Mesenchymal stem cell (in vitro differentiated cells and primary cell): ENCODE data around the gene SBNO2.

ENCODE experiments used
- DNase-seq: peaks from one replicate; pipeline ENCODE4 v3.0.0-alpha.2; 2013
- H2AFZ ChIP-seq: one replicate; pipeline ENCODE4 v1.6.1; 2013; ENCODE audit warnings: low read depth, mild to moderate bottlenecking, control low read depth, inconsistent platforms, low read length, moderate library complexity
- H2AK5ac ChIP-seq: 2 replicates; pipeline ENCODE4 v1.6.1; 2013; ENCODE audit warnings: low read length, moderate library complexity, mild to moderate bottlenecking, inconsistent platforms; ENCODE audit not compliant: severe bottlenecking
- H2BK120ac ChIP-seq: one replicate; pipeline ENCODE4 v1.6.1; 2013; ENCODE audit warnings: low read depth, mild to moderate bottlenecking, inconsistent platforms, low read length, moderate library complexity
- H2BK12ac ChIP-seq, 2 experiments: one replicate each; pipeline ENCODE4 v1.6.1; 2013; ENCODE audit warnings: inconsistent platforms in 2 of 2, low read length in 2 of 2, mild to moderate bottlenecking in 2 of 2, moderate library complexity in 2 of 2, control low read depth in 1 of 2
- H2BK15ac ChIP-seq: one replicate; pipeline ENCODE4 v1.6.1; 2013; ENCODE audit warnings: mild to moderate bottlenecking, low read depth, inconsistent platforms; ENCODE audit not compliant: poor library complexity, severe bottlenecking
- H2BK5ac ChIP-seq: 2 replicates; pipeline ENCODE4 v1.6.1; 2013; ENCODE audit warnings: low read depth, mild to moderate bottlenecking, low read length, control low read depth, inconsistent platforms; ENCODE audit not compliant: poor library complexity, severe bottlenecking
- H3K14ac ChIP-seq, 2 experiments: one replicate each; pipeline ENCODE4 v1.6.1; 2013; ENCODE audit warnings: inconsistent platforms in 2 of 2, low read length in 2 of 2, control low read depth in 1 of 2, mild to moderate bottlenecking in 1 of 2, moderate library complexity in 1 of 2
- H3K18ac ChIP-seq, 2 experiments: one replicate each; pipeline ENCODE4 v1.6.1; 2013; ENCODE audit warnings: inconsistent platforms in 2 of 2, low read length in 2 of 2, control low read depth in 1 of 2, low read depth in 1 of 2, mild to moderate bottlenecking in 1 of 2
- H3K23ac ChIP-seq, 2 experiments: one replicate each; pipeline ENCODE4 v1.6.1; 2013; ENCODE audit warnings: inconsistent platforms in 2 of 2, low read length in 2 of 2, mild to moderate bottlenecking in 2 of 2, moderate library complexity in 2 of 2, control low read depth in 1 of 2
- H3K27ac ChIP-seq: 2 replicates; pipeline ENCODE4 v1.5.1; 2013; ENCODE audit warnings: mild to moderate bottlenecking, moderate library complexity, low read length, control low read depth, inconsistent platforms; ENCODE audit not compliant: poor library complexity, severe bottlenecking
- H3K27me3 ChIP-seq, 2 experiments: 2 replicates each; pipeline versions ENCODE4 v1.6.1 to v1.7.0; 2013; ENCODE audit warnings: low read length in 2 of 2, mild to moderate bottlenecking in 2 of 2, moderate library complexity in 2 of 2, control low read depth in 1 of 2, inconsistent platforms in 1 of 2; ENCODE audit not compliant: control insufficient read depth in 1 of 2, insufficient read depth in 1 of 2
- H3K36me3 ChIP-seq, 2 experiments: 2 replicates each; pipeline versions ENCODE4 v1.6.1 to v1.7.0; 2013; ENCODE audit warnings: low read length in 2 of 2, control low read depth in 1 of 2, inconsistent platforms in 1 of 2, low read depth in 1 of 2, mild to moderate bottlenecking in 1 of 2; ENCODE audit not compliant: insufficient read depth in 2 of 2, control insufficient read depth in 1 of 2
- H3K4ac ChIP-seq, 2 experiments: one replicate each; pipeline ENCODE4 v1.6.1; 2013; ENCODE audit warnings: inconsistent platforms in 2 of 2, low read length in 2 of 2, mild to moderate bottlenecking in 2 of 2, moderate library complexity in 2 of 2, control low read depth in 1 of 2, low read depth in 1 of 2
- H3K4me1 ChIP-seq: 2 replicates; pipeline ENCODE4 v1.6.1; 2013; ENCODE audit warnings: low read depth, low read length, control low read depth; ENCODE audit not compliant: control insufficient read depth, insufficient read depth
- H3K4me2 ChIP-seq: 2 replicates; pipeline ENCODE4 v1.6.1; 2013; ENCODE audit warnings: low read length, mild to moderate bottlenecking, inconsistent platforms; ENCODE audit not compliant: poor library complexity, severe bottlenecking
- H3K4me3 ChIP-seq, 2 experiments: 2 replicates each; pipeline versions ENCODE4 v1.5.1 to v1.7.0; 2013; ENCODE audit warnings: low read length in 2 of 2, mild to moderate bottlenecking in 2 of 2, control low read depth in 1 of 2, low read depth in 1 of 2; ENCODE audit not compliant: insufficient read depth in 1 of 2
- H3K79me1 ChIP-seq: replicated peaks from 2 replicates; pipeline ENCODE4 v1.6.1; 2013; ENCODE audit warnings: mild to moderate bottlenecking, control low read depth, low read length, inconsistent platforms; ENCODE audit not compliant: poor library complexity, severe bottlenecking
- H3K9ac ChIP-seq: 2 replicates; pipeline ENCODE4 v1.7.0; 2013; ENCODE audit warnings: mild to moderate bottlenecking, low read length, moderate library complexity
- H3K9me3 ChIP-seq: 2 replicates; pipeline ENCODE4 v1.7.0; 2013; ENCODE audit warnings: mild to moderate bottlenecking, low read length; ENCODE audit not compliant: control insufficient read depth
- H4K8ac ChIP-seq: one replicate; pipeline ENCODE4 v1.6.1; 2013; ENCODE audit warnings: inconsistent platforms, mild to moderate bottlenecking, low read length, moderate library complexity
- H4K91ac ChIP-seq: one replicate; pipeline ENCODE4 v1.6.1; 2013; ENCODE audit warnings: mild to moderate bottlenecking, low read length, inconsistent platforms
- WGBS: methylation state at CpG from one replicate; pipeline ENCODE4 v1.1.7; 2013; ENCODE audit warnings: mixed read lengths; 5-methylcytosine and 5-hydroxymethylcytosine counted together

Gene SBNO2

DNA sequence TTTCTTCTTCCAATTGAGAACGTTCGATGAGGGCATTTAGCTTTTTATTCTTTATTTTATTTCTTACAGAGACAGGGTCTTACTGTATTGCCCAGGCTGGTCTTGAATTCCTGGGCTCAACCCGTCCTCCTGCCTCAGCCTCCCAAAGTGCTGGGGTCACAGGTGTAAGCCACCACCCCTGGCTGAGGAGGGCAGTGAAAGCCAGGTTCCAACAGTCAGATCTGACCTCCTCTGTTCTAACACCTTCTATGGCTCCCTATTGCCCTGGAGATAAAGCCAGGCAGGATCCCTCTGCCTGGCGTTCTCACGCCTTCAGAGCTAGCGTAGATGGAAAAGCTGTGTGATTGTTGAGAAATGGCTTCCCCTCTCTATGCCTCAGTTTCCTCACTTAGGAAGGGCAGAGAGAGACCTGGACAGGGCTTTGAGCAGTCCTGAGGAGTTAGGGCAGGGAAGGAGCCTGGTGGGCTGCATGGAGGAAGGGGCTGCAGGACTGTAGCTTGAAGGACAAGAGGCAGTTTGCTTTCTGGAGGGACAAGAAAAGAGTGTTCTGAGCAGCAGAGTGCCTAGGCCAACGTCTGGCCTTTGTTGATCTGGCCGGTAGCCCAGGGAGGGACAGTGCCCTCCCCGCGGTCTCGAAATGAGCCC, 101.6 kb downstream of the SBNO2 start:
- Histone ChIP-seq H2AFZ (no peak overlapping the region), H3K14ac (no peak overlapping the region), H4K8ac (no peak overlapping the region), H3K27ac (no peak overlapping the region), H3K4me3 (no peak overlapping the region), H2AK5ac (no peak overlapping the region), H3K4me1 (peaks cover 18% of the 10 kb centered on the region), H3K9me3 (no peaks in the 10 kb centered on the region), H3K23ac (no peak overlapping the region), H3K4ac (no peak overlapping the region), H3K79me1 (no peaks in the 10 kb centered on the region), H2BK12ac (no peak overlapping the region), H3K36me3 (no peaks in the 10 kb centered on the region), H2BK120ac (no peak overlapping the region), H3K4me2 (no peak overlapping the region), H3K9ac (no peak overlapping the region), H2BK5ac (no peak overlapping the region), H2BK15ac (no peak overlapping the region), H3K27me3 (peaks cover 41 to 52% of the 10 kb centered on the region in 2 experiments), H4K91ac (no peak overlapping the region), H3K18ac (no peak overlapping the region)
- DNase-seq = no peak
- 90% methylated on average over 6 of the region's 11 CpGs for WGBS

- Histone ChIP-seq H3K27ac (no peak overlapping the region), H3K18ac (peak overlapping the region in 1 of 2 experiments; percentile 2), H3K27me3 (peaks cover 49 to 63% of the 10 kb centered on the region in 2 experiments), H3K9ac (no peak overlapping the region), H3K4me3 (peak overlapping the region; percentile 14 to 47), H3K4me1 (peaks cover 25% of the 10 kb centered on the region), H2AK5ac (no peak overlapping the region), H4K8ac (no peak overlapping the region), H2BK12ac (no peak overlapping the region), H3K4ac (no peak overlapping the region), H3K79me1 (no peaks in the 10 kb centered on the region), H2BK15ac (no peak overlapping the region), H2BK120ac (no peak overlapping the region), H2BK5ac (no peak overlapping the region), H3K9me3 (no peaks in the 10 kb centered on the region), H3K14ac (no peak overlapping the region), H4K91ac (no peak overlapping the region), H3K4me2 (peak overlapping the region; percentile 52), H3K36me3 (no peaks in the 10 kb centered on the region), H3K23ac (peak overlapping the region in 1 of 2 experiments; percentile 32), H2AFZ (no peak overlapping the region)
- no peak for DNase-seq
- 3% methylated on average over 82 of the region's 99 CpGs for WGBS
These were observed 102.9 kb downstream of the SBNO2 start for GRCh38 chr19:1070931-1071791.

DNA sequence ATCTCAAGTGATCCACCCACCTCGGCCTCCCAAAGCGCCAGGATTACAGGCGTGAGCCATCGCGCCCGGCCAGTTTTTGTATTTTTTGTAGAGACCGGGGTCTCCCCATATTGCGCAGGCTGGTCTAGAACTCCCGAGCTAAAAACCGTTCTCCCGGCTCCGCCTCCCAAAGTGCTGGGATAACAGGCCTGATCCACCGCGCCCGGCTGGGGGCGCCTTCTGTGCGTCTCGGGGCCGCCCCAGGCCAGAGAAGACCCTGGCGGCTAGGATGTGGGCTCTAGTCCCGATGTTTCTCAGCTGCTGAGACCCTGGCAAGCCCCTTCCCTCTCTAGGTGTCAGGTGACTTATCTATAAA, 103.5 kb downstream of the SBNO2 start:
- Histone ChIP-seq H2AK5ac (no peak overlapping the region), H3K14ac (no peak overlapping the region), H2BK5ac (no peak overlapping the region), H2BK120ac (no peak overlapping the region), H3K79me1 (no peaks in the 10 kb centered on the region), H3K18ac (peak overlapping the region in 1 of 2 experiments; percentile 2), H3K9ac (no peak overlapping the region), H3K23ac (peak overlapping the region in 1 of 2 experiments; percentile 32), H3K36me3 (no peaks in the 10 kb centered on the region), H3K27ac (no peak overlapping the region), H3K4ac (no peak overlapping the region), H3K4me3 (no peak overlapping the region), H4K91ac (no peak overlapping the region), H4K8ac (no peak overlapping the region), H3K4me1 (peaks cover 30% of the 10 kb centered on the region), H3K4me2 (no peak overlapping the region), H2BK12ac (no peak overlapping the region), H2AFZ (no peak overlapping the region), H2BK15ac (no peak overlapping the region), H3K9me3 (no peaks in the 10 kb centered on the region), H3K27me3 (peaks cover 50 to 69% of the 10 kb centered on the region in 2 experiments)
- WGBS = 21% methylated on average over 21 of the region's 21 CpGs
- DNase-seq = no peak

- Histone ChIP-seq H3K79me1 (no peaks in the 10 kb centered on the region), H3K9me3 (no peaks in the 10 kb centered on the region), H2BK12ac (no peak overlapping the region), H3K4ac (no peak overlapping the region), H2AK5ac (no peak overlapping the region), H3K27ac (no peak overlapping the region), H2AFZ (no peak overlapping the region), H3K14ac (no peak overlapping the region), H4K91ac (no peak overlapping the region), H3K23ac (no peak overlapping the region), H3K9ac (no peak overlapping the region), H3K18ac (no peak overlapping the region), H4K8ac (peak overlapping the region; percentile 22), H2BK5ac (no peak overlapping the region), H2BK15ac (no peak overlapping the region), H3K27me3 (peaks cover 50 to 79% of the 10 kb centered on the region in 2 experiments), H3K4me1 (peaks cover 39% of the 10 kb centered on the region), H2BK120ac (no peak overlapping the region), H3K36me3 (no peaks in the 10 kb centered on the region), H3K4me3 (no peak overlapping the region), H3K4me2 (no peak overlapping the region)
- WGBS = 84% methylated on average over 25 of the region's 25 CpGs
- DNase-seq = no peak
These were observed 104.9 kb downstream of the SBNO2 start for GRCh38 chr19:1069009-1069779.
